HepG2 (cell line): ENCODE results near the gene HDAC3. TPM values are rescaled to one million over a fixed set of nuclear protein-coding genes. Genes with fewer than 3 reads are reported as not detected.

Source experiments
- CREB3 ChIP-seq: sonication (generic); formaldehyde crosslinking; IDR thresholded peaks from 2 replicates; pipeline ENCODE4 v1.5.0; 2020; ENCODE audit warnings: missing genetic modification reagents
- DZIP1 ChIP-seq: sonication (generic); formaldehyde crosslinking; IDR thresholded peaks from 2 replicates; pipeline ENCODE4 v1.5.0; 2020; ENCODE audit warnings: mild to moderate bottlenecking, missing genetic modification reagents
- ELF3 ChIP-seq: IDR thresholded peaks from 2 replicates; pipeline ENCODE4 v1.6.1; 2016; ENCODE audit warnings: missing genetic modification reagents, missing compliant biosample characterization
- FOXP4 ChIP-seq: sonication (generic); formaldehyde crosslinking; IDR thresholded peaks from 2 replicates; pipeline ENCODE4 v1.4.0; 2020; ENCODE audit warnings: missing genetic modification reagents
- GZF1 ChIP-seq: sonication (generic); formaldehyde crosslinking; IDR thresholded peaks from 2 replicates; pipeline ENCODE4 v1.5.1; 2020; ENCODE audit warnings: mild to moderate bottlenecking, missing genetic modification reagents
- HDAC2 ChIP-seq: sonication (generic); formaldehyde crosslinking; IDR thresholded peaks from 2 replicates; pipeline ENCODE4 v1.4.0; 2020; ENCODE audit warnings: missing genetic modification reagents
- NR0B2 ChIP-seq: sonication (generic); formaldehyde crosslinking; IDR thresholded peaks from 2 replicates; pipeline ENCODE4 v1.4.0; 2020; ENCODE audit warnings: mild to moderate bottlenecking, missing genetic modification reagents
- PBX2 ChIP-seq: IDR thresholded peaks from 2 replicates; pipeline ENCODE4 v1.6.1; 2016; ENCODE audit warnings: control low read depth
- PHF21A ChIP-seq: sonication (generic); formaldehyde crosslinking; IDR thresholded peaks from 2 replicates; pipeline ENCODE4 v1.5.0; 2020; ENCODE audit warnings: mild to moderate bottlenecking, missing genetic modification reagents
- POLR2G ChIP-seq: fragments of 200-400 bp; formaldehyde crosslinking; IDR thresholded peaks from 2 replicates; pipeline ENCODE4 v1.6.1; 2018; ENCODE audit warnings: mild to moderate bottlenecking, low read depth, low read length, moderate library complexity
- PRDM15 ChIP-seq: sonication (generic); formaldehyde crosslinking; IDR thresholded peaks from 2 replicates; pipeline ENCODE4 v1.4.0; 2020; ENCODE audit warnings: missing genetic modification reagents
- PRMT3 ChIP-seq: sonication (generic); formaldehyde crosslinking; IDR thresholded peaks from 2 replicates; pipeline ENCODE4 v1.8.1; 2022; ENCODE audit warnings: low read depth, mild to moderate bottlenecking, moderate library complexity, missing genetic modification reagents, borderline replicate concordance
- SMAD9 ChIP-seq: sonication (generic); formaldehyde crosslinking; IDR thresholded peaks from 2 replicates; pipeline ENCODE4 v1.5.1; 2020; ENCODE audit warnings: mild to moderate bottlenecking, missing genetic modification reagents
- TBL1XR1 ChIP-seq: fragments of 150-350 bp; IDR thresholded peaks from 2 replicates; pipeline ENCODE4 v1.6.1; 2014; ENCODE audit warnings: borderline replicate concordance, low read length; ENCODE audit not compliant: partially characterized antibody
- TBP ChIP-seq: sonication (generic); formaldehyde crosslinking; IDR thresholded peaks from 2 replicates; pipeline ENCODE4 v1.5.0; 2020; ENCODE audit warnings: missing genetic modification reagents
- THAP8 ChIP-seq: sonication (generic); formaldehyde crosslinking; IDR thresholded peaks from 2 replicates; pipeline ENCODE4 v1.5.1; 2020; ENCODE audit warnings: missing genetic modification reagents, mild to moderate bottlenecking, borderline replicate concordance
- ZNF460 ChIP-seq: sonication (generic); formaldehyde crosslinking; IDR thresholded peaks from 2 replicates; pipeline ENCODE4 v1.5.1; 2020; ENCODE audit warnings: missing genetic modification reagents, mild to moderate bottlenecking, borderline replicate concordance
- ZNF737 ChIP-seq: sonication (generic); formaldehyde crosslinking; IDR thresholded peaks from 2 replicates; pipeline ENCODE4 v1.5.0; 2020; ENCODE audit warnings: missing genetic modification reagents, mild to moderate bottlenecking, borderline replicate concordance
- polyA plus RNA-seq, 8 experiments: library from polyadenylated mRNA; depleted of rRNA in 3 of 8; stranded (reverse) in 7 of 8; unstranded in 1 of 8; fragments of >200 nt; fragmentation: Illumina TruSeq in 4 of 8; extraction: Trizol in 4 of 8; gene quantifications; 2 replicates each; pipeline versions ENCODE4 v1.2.1 to v1.2.3, GENCODE V29; 2011 to 2016; ENCODE audit warnings: low read depth in 4 of 8, missing spikeins in 1 of 8, mixed read lengths in 1 of 8; ENCODE audit not compliant: insufficient read depth in 1 of 8
- total RNA-seq, 5 experiments: library from RNA; depleted of rRNA; stranded (reverse); fragments of >200 nt; fragmentation: Illumina TruSeq; extraction: Trizol; gene quantifications; 2 replicates each; pipeline ENCODE4 v1.2.3, GENCODE V29; 2016; ENCODE audit warnings: low read depth in 1 of 5

The HDAC3 gene
- total and polyA plus RNA-seq, 2 of the 13 experiments (the other 11 are each of a cell fraction or from before 2014, with no cell fraction given), result 84.0 to 94.1 TPM

GRCh38 chr5:141590127-141590526, 46.5 kb downstream of the HDAC3 start (continued):
- TF ChIP-seq NR0B2 (CRISPR knock-in tag) (no peak), FOXP4 (CRISPR knock-in tag) (peak; percentile 78), GZF1 (CRISPR knock-in tag) (no peak), POLR2G (no peak), ZNF460 (CRISPR knock-in tag) (no peak; the same call in 1 of the 2 replicates), TBL1XR1 (peak; percentile 49), TBP (CRISPR knock-in tag) (no peak), HDAC2 (CRISPR knock-in tag) (peak; percentile 65; the same call in 1 of the 2 replicates), THAP8 (CRISPR knock-in tag) (no peak), PRDM15 (CRISPR knock-in tag) (no peak), CREB3 (no peak), PRMT3 (CRISPR knock-in tag) (no peak), SMAD9 (CRISPR knock-in tag) (no peak), DZIP1 (CRISPR knock-in tag) (no peak), PHF21A (peak; percentile 68; the same call in 1 of the 2 replicates), ZNF737 (no peak), PBX2 (CRISPR knock-in tag) (no peak), ELF3 (CRISPR knock-in tag) (no peak)
